ENCODE measurements around the gene NRM.
"Not testable (repeated sequence)": the region's sequence is repeated elsewhere in the genome, so short reads cannot be mapped to it uniquely, and the experiment has no call there.

NRM gene, protein sequence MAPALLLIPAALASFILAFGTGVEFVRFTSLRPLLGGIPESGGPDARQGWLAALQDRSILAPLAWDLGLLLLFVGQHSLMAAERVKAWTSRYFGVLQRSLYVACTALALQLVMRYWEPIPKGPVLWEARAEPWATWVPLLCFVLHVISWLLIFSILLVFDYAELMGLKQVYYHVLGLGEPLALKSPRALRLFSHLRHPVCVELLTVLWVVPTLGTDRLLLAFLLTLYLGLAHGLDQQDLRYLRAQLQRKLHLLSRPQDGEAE

DNA sequence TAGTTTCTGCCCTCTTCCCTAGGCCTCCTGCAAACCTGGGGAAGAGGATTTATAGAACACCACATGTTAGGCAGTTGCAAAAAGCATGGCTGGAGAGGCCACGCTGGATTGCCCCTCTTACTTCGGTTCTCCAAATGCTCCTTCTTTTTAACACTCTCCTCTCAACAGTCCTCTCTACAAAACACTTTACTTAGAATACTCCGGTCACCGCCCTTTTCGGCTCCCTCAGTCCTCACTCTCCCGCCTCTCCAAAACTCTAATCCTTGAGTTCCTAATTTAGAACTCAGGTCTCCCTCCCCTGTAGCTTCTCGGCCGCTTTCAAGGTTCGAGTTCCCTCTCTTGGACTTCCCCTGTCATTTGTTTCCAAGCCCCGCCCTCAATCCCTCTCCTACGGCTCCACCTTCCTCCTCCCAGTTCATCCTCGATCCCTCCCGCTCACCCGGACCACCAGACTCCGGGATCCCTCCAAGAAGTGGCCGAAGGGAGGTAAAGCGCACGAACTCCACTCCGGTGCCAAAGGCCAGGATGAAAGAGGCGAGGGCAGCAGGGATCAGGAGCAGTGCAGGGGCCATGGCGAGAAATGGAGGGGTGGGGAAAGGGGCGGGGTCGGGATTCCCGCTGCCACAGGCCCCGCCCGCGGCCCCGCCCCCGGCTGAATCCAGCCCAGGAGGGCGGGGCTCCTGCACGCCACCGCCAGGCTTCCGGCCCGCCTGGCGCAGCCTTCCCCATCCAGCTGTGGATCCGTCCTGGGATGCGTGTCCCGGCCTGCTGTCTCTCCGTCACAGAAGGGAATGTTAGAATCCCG is at the start of gene NRM:
TSS of gene NRM (minus strand) at position 582 of the 805 bp plus-strand sequence. CDS start at position 572, 10 bp downstream.
- DNase-seq (ENCODE audit: low read depth in 2 of 2), result peak; percentile 78 to 79

DNA sequence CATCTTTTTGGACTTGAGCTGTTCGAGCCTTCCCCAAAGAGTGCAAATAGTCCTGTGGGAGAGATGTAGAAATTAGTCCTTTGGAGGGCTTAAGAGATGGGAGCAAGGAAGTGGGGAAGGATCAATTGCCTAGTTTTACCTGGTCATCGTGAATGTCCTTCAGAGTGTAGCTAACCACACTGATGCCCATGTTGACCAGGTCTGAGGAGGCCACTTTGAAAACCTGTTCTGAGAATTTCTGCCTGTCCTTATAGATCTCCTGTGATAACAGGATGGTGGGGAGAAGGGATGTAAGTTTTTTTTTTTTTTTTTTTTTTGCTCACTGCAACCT is 49.7 kb upstream of the NRM start:
- DNase-seq (ENCODE audit: low read depth in 2 of 2), result no peak

DNA sequence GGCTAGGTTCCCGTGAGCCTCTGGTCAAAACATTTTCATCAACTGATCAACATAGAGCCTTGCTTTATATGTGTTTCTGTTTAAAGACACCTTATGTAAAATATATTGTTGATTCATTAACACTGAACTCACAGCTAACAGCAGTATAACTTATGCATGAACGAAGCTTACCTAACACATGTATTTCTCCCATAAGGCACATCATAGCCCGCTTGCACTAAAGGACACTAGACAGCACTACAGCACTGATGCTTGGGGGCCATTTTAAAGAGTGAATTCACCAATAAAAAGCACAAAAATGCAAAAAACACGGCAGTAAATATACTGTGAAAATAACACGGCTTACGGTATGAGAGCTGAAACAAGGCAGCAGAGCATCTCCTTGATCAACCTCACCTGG is 47.7 kb upstream of the NRM start:
- no peak for DNase-seq (ENCODE audit: low read depth in 2 of 2)

DNA sequence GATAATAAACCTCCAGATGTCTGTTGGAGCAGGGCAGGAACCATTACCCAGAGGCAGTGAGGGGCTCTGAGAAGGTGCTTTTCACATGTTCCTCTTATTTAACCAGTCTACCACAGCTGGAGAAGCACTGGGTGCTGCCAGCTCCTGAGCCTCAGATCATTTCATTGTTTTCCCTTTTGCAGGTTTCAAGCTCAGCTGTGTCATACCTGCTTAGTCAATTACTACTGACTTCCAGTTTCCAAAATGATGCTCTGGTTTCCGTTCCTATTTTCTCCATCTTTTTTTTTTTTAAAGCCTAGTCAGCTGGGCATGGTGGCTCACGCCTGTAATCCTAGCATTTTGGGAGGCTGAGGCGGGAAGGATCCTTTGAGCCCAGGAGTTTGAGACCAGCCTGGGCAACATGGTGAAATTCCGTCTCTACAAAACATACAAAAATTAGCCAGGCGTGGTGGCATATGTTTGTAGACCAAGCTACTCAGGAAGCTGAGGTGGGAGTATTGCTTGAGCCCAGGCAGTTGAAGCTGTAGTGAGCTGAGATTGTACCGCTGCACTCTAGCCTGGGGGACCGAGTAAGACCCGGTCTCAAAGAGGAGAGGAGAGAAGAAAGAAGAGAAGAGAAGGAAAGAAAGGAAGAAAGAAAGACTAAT is 45.0 kb upstream of the NRM start:
- DNase-seq (ENCODE audit: low read depth in 2 of 2), result no peak

DNA sequence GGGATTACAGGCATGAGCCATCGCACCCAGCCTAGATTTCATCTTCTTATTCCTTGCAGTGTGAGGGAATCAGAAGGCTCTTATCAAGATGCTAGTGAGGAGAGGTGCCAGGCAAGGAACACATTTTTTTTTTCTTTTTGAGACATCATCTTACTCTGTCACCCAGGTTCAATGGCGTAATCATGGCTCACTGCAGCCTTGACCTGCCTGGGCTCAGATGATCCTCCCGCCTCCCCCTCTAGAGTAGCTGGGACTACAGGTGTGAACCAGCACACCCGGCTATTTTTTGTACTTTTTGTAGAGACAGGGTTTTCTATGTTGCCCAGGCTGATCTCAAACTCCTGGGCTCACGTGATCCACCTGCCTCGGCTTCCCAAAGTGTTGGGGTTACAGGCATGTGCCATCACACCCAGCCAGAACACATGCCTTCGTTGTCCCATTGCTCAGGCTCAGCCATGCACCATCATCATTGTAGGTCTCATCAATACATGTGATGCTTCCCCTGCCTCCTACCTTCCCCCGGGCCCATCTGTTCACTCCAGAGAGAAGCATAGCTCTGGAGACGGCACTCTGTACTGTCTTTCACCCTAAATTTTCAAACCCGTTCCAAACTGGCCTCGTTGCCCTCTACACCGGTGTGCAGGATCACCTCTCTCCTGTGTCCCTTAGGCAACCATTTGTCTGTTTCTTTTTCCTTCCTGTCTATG is 41.6 kb upstream of the NRM start:
- no peak for DNase-seq (ENCODE audit: low read depth in 2 of 2)

DNA sequence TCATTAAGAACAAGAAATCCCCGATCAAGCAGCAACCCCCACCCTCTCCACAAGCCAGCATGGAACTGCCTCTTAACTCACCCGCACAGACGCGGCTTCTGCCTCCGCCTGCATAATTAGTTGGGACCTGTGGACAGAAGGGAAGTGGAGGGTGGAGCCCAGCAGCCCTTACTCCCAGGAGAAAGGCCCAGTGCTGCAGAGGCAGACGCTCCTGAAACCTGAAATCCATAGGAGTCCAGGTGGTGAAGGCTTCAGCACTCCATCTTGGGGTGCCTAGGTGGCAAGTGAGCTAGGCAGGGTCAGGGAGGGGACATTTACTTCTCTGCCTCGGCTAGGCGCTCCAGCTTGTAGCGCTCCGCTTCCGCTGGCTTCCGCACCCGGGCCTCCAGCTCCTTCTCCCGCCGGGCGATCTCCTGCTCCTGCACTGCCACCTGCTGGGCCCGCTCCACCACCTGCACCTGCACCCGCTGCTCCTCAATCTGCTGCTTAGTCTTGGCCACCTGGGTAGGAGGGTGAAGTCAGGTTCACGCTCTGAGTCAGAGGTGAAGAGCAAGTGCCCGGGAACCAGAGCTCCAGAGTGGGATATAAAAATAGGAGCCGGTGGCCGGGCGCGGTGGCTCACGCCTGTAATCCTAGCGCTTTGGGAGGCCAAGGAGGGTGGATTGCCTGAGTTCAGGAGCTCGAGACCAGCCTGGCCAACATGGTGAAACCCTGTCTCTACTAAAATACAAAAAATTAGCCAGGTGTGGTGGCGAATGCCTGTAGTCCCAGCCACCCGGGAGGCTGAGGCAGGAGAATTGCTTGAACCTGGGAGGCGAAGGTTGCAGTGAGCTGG is 40.0 kb upstream of the NRM start:
- peak; percentile 80 to 83 for DNase-seq (ENCODE audit: low read depth in 2 of 2)

DNA sequence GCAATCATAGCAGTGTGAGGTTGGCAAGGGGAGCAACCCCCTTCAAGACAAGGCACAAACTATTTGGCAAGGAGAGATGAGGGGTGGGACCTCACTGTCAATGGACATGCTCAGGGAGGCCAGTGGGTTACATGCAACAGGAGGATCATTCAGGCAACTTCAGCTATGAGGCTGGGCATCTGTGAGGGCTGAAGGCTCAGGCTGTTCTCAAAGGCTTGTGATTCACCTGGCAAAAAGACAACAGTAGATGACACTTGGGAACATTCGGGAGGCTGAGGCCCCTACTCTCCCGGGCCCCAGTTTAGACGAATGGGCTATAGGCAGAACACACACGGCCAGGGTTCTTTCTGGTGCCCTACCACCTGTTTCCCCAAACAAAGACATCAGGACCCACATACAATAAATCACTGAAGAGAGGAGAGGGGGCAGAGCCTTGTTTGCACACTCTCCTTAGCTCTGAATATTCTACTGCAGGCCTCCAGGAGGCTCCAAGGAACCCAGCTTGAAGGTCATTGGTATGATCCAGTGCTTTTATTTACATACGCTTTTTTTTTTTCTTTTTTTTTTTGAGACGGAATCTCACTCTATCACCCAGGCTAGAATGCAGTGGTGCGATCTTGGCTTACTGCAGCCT is 37.3 kb upstream of the NRM start:
- DNase-seq (ENCODE audit: low read depth in 2 of 2), result no peak

DNA sequence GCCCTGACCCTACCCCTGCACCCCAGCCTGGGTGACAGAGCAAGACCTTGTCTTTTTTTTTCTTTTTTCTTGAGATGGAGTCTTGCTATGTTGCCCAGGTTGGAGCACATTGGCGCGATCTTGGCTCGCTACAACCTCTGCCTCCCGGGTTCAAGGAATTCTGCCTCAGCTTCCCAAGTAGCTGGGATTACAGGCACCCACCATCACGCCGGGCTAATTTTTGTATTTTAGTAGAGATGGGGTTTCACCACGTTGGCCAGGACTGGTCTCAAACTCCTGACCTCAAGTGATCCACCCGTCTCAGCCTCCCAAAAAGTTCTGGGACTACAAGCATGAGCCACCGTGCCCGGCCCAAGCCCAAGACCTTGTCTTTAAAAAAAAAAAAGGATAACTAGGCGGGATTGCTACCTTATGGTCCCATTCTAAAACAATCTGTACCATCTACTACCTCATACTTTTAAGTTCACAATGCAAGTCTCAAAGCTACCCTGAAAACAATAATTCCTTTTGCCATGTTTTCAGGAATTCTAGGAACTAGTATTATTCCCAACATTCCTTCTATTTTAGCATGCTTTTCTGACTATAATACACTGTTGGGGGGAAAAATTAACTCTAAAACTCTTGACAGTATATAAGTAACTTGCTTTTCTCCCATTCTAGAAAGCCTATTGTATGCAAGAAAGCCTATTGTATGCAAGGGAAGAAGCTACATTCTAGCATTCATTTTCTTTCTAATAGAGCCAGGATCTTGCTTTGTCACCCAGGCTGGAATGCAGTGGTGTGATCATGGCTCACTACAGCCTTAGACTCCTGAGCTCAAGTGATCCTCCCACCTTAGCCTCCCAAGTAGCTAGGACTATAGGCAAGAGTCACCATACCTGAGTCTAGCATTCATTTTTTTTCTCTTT is 36.0 kb upstream of the NRM start:
- DNase-seq (ENCODE audit: low read depth in 2 of 2), result no peak

DNA sequence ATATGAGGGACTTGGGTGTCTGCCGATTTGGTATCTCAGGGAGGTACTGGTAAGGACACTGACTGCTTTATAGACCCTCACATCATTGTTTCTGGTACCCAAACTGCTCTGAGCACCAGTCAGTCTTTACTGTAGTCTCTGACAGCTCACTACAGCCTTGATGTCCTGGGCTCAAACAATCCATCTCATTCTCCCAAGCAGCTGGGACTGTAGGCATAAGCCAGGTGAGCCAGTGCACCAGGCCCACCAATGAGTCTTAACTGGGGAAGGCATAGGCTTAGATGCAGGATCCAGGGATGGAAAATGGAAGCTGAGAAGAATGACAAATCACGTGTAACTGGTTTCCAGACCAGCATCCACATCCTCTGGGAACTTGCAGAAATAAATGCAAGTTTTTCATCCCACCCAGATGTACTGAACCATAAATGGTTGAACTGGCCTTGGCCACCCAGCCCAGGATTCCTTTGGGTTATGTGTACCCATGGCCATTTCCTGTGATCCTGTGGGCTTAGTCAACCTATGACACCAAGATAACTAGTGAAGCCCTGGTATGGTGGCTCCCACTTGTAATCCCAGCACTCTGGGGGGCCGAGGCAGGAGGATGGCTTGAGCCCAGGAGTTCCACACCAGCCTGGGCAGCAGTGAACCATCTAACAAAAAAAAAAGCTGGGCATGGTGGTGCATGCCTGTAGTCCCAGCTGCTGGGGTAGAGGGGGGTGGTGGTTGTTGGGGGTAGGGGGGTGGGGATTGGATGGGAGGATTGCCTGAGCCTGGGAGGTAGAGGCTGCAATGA is 35.1 kb upstream of the NRM start:
- DNase-seq (ENCODE audit: low read depth in 2 of 2), result no peak

DNA sequence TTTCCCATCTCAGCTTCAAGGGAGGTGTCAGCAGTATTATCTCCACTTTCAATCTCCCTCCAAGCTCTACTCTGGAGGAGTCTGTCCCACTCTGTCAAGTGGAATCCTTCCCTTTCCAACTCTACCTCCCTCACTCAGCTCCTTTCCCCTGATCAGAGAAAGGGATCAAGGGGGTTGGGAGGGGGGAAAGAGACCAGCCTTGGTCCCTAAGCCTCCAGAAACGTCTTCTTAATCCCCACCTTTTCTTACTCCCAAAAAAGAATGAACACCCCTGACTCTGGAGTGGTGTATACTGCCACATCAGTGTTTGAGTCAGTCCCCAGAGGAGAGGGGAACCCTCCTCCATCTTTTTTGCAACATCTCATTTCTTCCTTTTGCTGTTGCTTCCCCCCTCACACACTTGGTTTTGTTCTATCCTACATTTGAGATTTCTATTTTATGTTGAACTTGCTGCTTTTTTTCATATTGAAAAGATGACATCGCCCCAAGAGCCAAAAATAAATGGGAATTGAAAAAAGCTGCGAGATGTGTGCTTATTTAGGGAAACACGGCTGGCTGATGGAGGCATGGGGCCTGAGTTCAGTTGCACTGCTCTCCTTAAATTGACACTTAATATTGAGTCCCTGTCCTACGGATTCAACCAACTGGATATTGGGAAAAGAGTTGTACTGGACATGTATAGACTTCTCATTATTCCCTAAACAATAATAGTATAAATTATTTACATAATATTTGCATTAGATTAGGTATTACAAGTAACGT is 34.3 kb upstream of the NRM start:
- no peak for DNase-seq (ENCODE audit: low read depth in 2 of 2)

DNA sequence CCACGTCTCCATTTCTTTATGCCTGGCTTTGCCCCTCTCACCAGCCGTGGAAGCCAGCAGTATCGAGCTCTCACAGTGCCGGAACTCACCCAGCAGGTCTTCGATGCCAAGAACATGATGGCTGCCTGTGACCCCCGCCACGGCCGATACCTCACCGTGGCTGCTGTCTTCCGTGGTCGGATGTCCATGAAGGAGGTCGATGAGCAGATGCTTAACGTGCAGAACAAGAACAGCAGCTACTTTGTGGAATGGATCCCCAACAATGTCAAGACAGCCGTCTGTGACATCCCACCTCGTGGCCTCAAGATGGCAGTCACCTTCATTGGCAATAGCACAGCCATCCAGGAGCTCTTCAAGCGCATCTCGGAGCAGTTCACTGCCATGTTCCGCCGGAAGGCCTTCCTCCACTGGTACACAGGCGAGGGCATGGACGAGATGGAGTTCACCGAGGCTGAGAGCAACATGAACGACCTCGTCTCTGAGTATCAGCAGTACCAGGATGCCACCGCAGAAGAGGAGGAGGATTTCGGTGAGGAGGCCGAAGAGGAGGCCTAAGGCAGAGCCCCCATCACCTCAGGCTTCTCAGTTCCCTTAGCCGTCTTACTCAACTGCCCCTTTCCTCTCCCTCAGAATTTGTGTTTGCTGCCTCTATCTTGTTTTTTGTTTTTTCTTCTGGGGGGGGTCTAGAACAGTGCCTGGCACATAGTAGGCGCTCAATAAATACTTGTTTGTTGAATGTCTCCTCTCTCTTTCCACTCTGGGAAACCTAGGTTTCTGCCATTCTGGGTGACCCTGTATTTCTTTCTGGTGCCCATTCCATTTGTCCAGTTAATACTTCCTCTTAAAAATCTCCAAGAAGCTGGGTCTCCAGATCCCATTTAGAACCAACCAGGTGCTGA is 33.3 kb upstream of the NRM start:
- not testable (repeated sequence) for DNase-seq (ENCODE audit: low read depth in 2 of 2)

DNA sequence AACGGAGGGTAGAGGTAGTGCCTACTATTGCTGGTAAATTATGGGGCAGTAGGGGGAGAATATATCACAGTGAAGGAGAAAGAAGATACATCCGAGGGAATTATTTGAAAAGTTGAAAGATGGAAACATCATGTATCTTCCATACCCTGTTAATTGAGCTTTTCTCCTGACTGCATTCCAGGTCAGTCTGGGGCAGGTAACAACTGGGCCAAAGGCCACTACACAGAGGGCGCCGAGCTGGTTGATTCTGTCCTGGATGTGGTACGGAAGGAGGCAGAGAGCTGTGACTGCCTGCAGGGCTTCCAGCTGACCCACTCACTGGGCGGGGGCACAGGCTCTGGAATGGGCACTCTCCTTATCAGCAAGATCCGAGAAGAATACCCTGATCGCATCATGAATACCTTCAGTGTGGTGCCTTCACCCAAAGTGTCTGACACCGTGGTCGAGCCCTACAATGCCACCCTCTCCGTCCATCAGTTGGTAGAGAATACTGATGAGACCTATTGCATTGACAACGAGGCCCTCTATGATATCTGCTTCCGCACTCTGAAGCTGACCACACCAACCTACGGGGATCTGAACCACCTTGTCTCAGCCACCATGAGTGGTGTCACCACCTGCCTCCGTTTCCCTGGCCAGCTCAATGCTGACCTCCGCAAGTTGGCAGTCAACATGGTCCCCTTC is 32.5 kb upstream of the NRM start:
- DNase-seq (ENCODE audit: low read depth in 2 of 2), result not testable (repeated sequence)

DNA sequence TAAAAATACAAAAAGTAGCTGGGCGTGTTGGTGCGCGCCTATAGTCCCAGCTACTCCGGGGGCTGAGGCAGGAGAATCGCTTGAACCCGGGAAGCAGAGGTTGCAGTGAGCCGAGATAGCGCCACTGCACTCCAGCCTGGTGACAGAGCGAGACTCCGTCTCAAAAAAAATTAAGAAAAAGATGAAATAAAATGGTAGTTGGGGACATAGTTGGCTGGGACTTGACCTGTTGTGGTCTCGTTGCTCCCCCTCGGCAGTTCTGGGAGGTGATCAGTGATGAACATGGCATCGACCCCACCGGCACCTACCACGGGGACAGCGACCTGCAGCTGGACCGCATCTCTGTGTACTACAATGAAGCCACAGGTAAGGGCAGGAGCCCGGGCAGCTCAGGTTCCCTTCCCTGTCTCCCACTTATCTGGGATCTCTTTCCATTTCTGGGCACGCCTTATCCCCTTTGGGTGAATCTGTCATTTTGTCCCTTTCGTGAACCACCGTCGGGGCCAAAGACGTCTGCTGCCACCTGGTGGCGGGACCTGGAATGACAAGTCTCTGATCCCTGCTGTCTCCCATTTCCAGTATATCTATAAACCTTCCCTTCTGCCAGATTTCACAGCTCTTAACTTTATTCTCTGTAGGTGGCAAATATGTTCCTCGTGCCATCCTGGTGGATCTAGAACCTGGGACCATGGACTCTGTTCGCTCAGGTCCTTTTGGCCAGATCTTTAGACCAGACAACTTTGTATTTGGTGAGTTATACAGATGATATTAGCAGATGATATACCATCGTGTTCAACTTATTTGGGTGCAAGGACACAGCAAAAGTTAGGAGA is 31.7 kb upstream of the NRM start:
- DNase-seq (ENCODE audit: low read depth in 2 of 2), result peak; percentile 76 to 85

DNA sequence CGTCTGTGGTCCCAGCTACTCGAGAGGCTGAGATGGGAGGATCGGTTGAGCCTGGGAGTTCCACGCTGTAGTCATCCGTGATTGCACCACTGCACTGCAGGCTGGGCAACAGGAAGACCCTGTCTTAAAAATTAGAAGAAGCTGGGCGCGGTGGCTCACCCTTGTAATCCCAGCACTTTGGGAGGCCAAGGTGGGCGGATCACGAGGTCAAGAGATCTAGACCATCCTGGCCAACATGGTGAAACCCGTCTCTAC is 31.2 kb upstream of the NRM start:
- DNase-seq (ENCODE audit: low read depth in 2 of 2), result not testable (repeated sequence)

DNA sequence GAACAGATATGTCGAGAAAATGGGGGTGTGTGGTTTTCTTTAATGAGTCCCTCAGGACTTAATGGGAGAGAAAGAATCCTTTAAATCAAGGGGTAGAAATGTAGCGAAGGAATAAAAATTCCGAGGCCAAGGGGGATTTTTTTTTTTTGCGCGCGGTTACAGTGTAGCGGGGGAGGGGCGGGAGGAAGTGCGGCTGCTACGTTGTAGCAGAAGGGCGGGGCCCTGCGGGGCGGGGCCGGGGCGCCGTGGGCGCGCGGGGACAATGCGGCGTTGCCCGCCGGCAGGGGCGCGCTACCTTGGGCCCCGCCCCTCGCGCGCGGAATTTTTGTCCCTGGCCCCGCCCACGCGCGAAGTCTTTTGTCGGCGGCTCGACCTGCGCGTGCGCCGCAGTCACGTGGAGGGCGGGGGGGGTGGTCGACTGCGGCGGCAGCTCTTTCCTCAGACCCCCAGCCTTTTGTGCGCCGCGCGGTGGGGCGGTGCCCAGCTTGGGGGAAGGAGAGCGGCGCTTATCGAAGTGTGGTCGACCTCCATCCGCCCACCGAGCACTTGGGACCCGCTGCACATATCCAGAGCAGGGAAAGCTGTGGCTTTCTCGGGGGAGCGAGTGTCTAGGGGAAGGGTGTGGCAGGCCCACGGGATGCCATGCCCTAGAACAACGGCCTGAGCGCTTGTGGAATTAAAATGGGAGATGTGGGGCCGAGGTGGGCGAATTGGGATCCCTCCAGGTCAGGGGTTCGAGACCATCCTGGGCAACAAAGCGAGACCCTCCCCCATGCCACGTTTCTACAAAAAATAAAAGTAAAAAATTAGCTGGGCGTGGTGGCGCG is 30.6 kb upstream of the NRM start:
- DNase-seq (ENCODE audit: low read depth in 2 of 2), result peak; percentile 96 to 97

Measured in stimulated activated CD4-positive, alpha-beta T cell treated with anti-CD3 and anti-CD28 coated beads, Interleukin-4, amount 100 ng/mL, for 48 hours (primary cell).